Activated CD4-positive, alpha-beta memory T cell treated with anti-CD3 and anti-CD28 coated beads for 36 hours (primary cell): ENCODE results near the gene NOD2. TPM values are rescaled to one million over a fixed set of nuclear protein-coding genes. Genes with fewer than 3 reads are reported as not detected.

Source experiments
- CTCF ChIA-PET: fragments of 350-600 bp; sonication (Branson Sonifier 250); formaldehyde crosslinking; loops from one replicate; lab custom pipeline; 2021; ENCODE audit warnings: antibody characterized with exemption, inconsistent platforms; lab: Charles Lee
- POLR2A ChIA-PET: fragments of 350-600 bp; sonication (Branson Sonifier 250); formaldehyde crosslinking; loops from one replicate; lab custom pipeline; 2021; ENCODE audit warnings: antibody characterized with exemption; lab: Charles Lee
- DNase-seq: peaks from one replicate; pipeline ENCODE4 v3.0.0-alpha.2; 2020
- H3K27ac Mint-ChIP-seq: one replicate; pipeline ENCODE4 v1.8.0; 2021; ENCODE audit warnings: mixed read lengths
- H3K27me3 Mint-ChIP-seq: one replicate; pipeline ENCODE4 v1.8.0; 2021; ENCODE audit warnings: mixed read lengths
- H3K36me3 Mint-ChIP-seq: one replicate; pipeline ENCODE4 v1.8.0; 2021; ENCODE audit warnings: mixed read lengths
- H3K4me1 Mint-ChIP-seq: one replicate; pipeline ENCODE4 v1.8.0; 2021; ENCODE audit warnings: low read depth, mixed read lengths
- H3K4me3 Mint-ChIP-seq: one replicate; pipeline ENCODE4 v1.8.0; 2021; ENCODE audit warnings: mild to moderate bottlenecking, mixed read lengths
- H3K9me3 Mint-ChIP-seq: one replicate; pipeline ENCODE4 v1.8.0; 2021; ENCODE audit warnings: mixed read lengths
- intact Hi-C: fragments of 100-400 bp; cut with micrococcal nuclease; formaldehyde crosslinking; loops from one replicate; pipeline ENCODE4 v1.15.1; 2023
- total RNA-seq, 2 experiments: library from RNA; stranded (reverse); gene quantifications; one replicate each; pipeline ENCODE4 v1.2.3, GENCODE V29; 2021

NOD2 gene
- total RNA-seq, 2 experiments from 2014 or later = 17.9 to 18.7 TPM

- POLR2A ChIA-PET = interaction anchor here (1.1 kb wide), 1 partner anchor 18 kb away, joined by 3 read pairs; no protein-coding TSS in a partner anchor
- no peak overlapping the region for H3K4me3 Mint-ChIP-seq
- peaks cover 44% of the 10 kb centered on the region for H3K4me1 Mint-ChIP-seq
- H3K27ac Mint-ChIP-seq = peak overlapping the region; percentile 12
- H3K27me3 Mint-ChIP-seq = no peaks in the 10 kb centered on the region
- intact Hi-C loops = no loop called here
- CTCF ChIA-PET = interaction anchor here (4.0 kb wide), 1 partner anchor 53 kb away, joined by 17 read pairs; no protein-coding TSS in a partner anchor
- peaks cover 35% of the 10 kb centered on the region for H3K36me3 Mint-ChIP-seq
- no peak for DNase-seq
- peaks cover 8% of the 10 kb centered on the region for H3K9me3 Mint-ChIP-seq
Measured at GRCh38 chr16:50718761-50719400, 25.5 kb downstream of the NOD2 start.

GRCh38 chr16:50719401-50720337 lies 26.3 kb downstream of the NOD2 start:
- POLR2A ChIA-PET = no interaction called here
- DNase-seq = peak; percentile 31

GRCh38 chr16:50721549-50722404 lies 28.4 kb downstream of the NOD2 start:
- DNase-seq = no peak
- ChIA-PET CTCF (interaction anchor here (0.6 to 2.8 kb wide), 4 partner anchors 43 to 352 kb away, joined by 3 to 12 read pairs (median 4); no protein-coding TSS in a partner anchor), POLR2A (no interaction called here)
- peaks cover 55% of the 10 kb centered on the region for H3K36me3 Mint-ChIP-seq
- intact Hi-C loops = no loop called here
- peaks cover 15% of the 10 kb centered on the region for H3K9me3 Mint-ChIP-seq
- H3K4me3 Mint-ChIP-seq = no peak overlapping the region
- H3K27me3 Mint-ChIP-seq = no peaks in the 10 kb centered on the region
- H3K27ac Mint-ChIP-seq = no peak overlapping the region
- H3K4me1 Mint-ChIP-seq = peaks cover 35% of the 10 kb centered on the region

More at GRCh38 chr16:50719401-50720337, 26.3 kb downstream of the NOD2 start:
- H3K4me3 Mint-ChIP-seq = no peak overlapping the region
- intact Hi-C loops = no loop called here
- H3K27ac Mint-ChIP-seq = peak overlapping the region; percentile 51
- peaks cover 43% of the 10 kb centered on the region for H3K36me3 Mint-ChIP-seq
- H3K4me1 Mint-ChIP-seq = peaks cover 42% of the 10 kb centered on the region
- CTCF ChIA-PET = interaction anchor here (0.6 to 4.0 kb wide), 6 partner anchors 10 to 86 kb away, joined by 3 to 17 read pairs (median 4); partner anchors contain the start of gene CYLD
- H3K9me3 Mint-ChIP-seq = peaks cover 15% of the 10 kb centered on the region
- H3K27me3 Mint-ChIP-seq = no peaks in the 10 kb centered on the region

GRCh38 chr16:50722405-50722737 lies 29.0 kb downstream of the NOD2 start:
- no peak for DNase-seq
- POLR2A ChIA-PET = no interaction called here
- Mint-ChIP-seq H3K27me3 (no peaks in the 10 kb centered on the region), H3K36me3 (peaks cover 55% of the 10 kb centered on the region), H3K4me3 (no peak overlapping the region), H3K27ac (no peak overlapping the region), H3K4me1 (peaks cover 32% of the 10 kb centered on the region), H3K9me3 (peaks cover 15% of the 10 kb centered on the region)
- intact Hi-C loops = no loop called here
- CTCF ChIA-PET = interaction anchor here (0.9 to 2.8 kb wide), 3 partner anchors 44 to 84 kb away, joined by 3 to 12 read pairs (median 4); no protein-coding TSS in a partner anchor

- Mint-ChIP-seq H3K4me1 (peaks cover 31% of the 10 kb centered on the region), H3K27me3 (no peaks in the 10 kb centered on the region), H3K27ac (peak overlapping the region; percentile 16), H3K36me3 (peaks cover 56% of the 10 kb centered on the region), H3K4me3 (no peak overlapping the region), H3K9me3 (peaks cover 15% of the 10 kb centered on the region)
- CTCF ChIA-PET = interaction anchor here (0.9 kb wide), 1 partner anchor 58 kb away, joined by 4 read pairs; no protein-coding TSS in a partner anchor
- intact Hi-C loops = no loop called here
- POLR2A ChIA-PET = no interaction called here
- no peak for DNase-seq
Measured at GRCh38 chr16:50722960-50723359, 29.6 kb downstream of the NOD2 start.

- peak overlapping the region; percentile 10 for H3K27ac Mint-ChIP-seq
- H3K4me3 Mint-ChIP-seq = no peak overlapping the region
- peaks cover 15% of the 10 kb centered on the region for H3K9me3 Mint-ChIP-seq
- ChIA-PET CTCF (interaction anchor here (0.8 to 2.1 kb wide), 2 partner anchors 59 to 82 kb away, joined by 4 to 5 read pairs; no protein-coding TSS in a partner anchor), POLR2A (no interaction called here)
- DNase-seq = no peak
- peaks cover 28% of the 10 kb centered on the region for H3K4me1 Mint-ChIP-seq
- intact Hi-C loops = no loop called here
- H3K27me3 Mint-ChIP-seq = no peaks in the 10 kb centered on the region
- H3K36me3 Mint-ChIP-seq = peaks cover 60% of the 10 kb centered on the region
Measured at GRCh38 chr16:50724306-50724705, 30.9 kb downstream of the NOD2 start.

GRCh38 chr16:50731130-50731988 lies 38.0 kb downstream of the NOD2 start:
- peak overlapping the region; percentile 77 for H3K27ac Mint-ChIP-seq
- no peak overlapping the region for H3K4me3 Mint-ChIP-seq
- no peaks in the 10 kb centered on the region for H3K27me3 Mint-ChIP-seq
- intact Hi-C loops = no loop called here
- H3K4me1 Mint-ChIP-seq = peaks cover 34% of the 10 kb centered on the region
- H3K9me3 Mint-ChIP-seq = no peaks in the 10 kb centered on the region
- peaks cover 33% of the 10 kb centered on the region for H3K36me3 Mint-ChIP-seq
- DNase-seq = peak; percentile 36
- ChIA-PET POLR2A (interaction anchor here (0.7 to 1.2 kb wide), 3 partner anchors 10 to 57 kb away, joined by 3 read pairs; partner anchors contain the start of gene CYLD), CTCF (interaction anchor here (1.1 to 2.5 kb wide), 6 partner anchors 13 to 75 kb away, joined by 3 to 9 read pairs (median 4); no protein-coding TSS in a partner anchor)

- no peaks in the 10 kb centered on the region for H3K9me3 Mint-ChIP-seq
- intact Hi-C loops = no loop called here
- peaks cover 43% of the 10 kb centered on the region for H3K4me1 Mint-ChIP-seq
- no peak overlapping the region for H3K4me3 Mint-ChIP-seq
- peak overlapping the region; percentile 8 for H3K27ac Mint-ChIP-seq
- POLR2A ChIA-PET = interaction anchor here (1.2 kb wide), 2 partner anchors 9 to 33 kb away, joined by 3 read pairs; partner anchors contain the start of gene CYLD
- no peak for DNase-seq
- H3K36me3 Mint-ChIP-seq = peaks cover 29% of the 10 kb centered on the region
- CTCF ChIA-PET = interaction anchor here (1.3 to 2.5 kb wide), 4 partner anchors 13 to 74 kb away, joined by 4 to 9 read pairs (median 6); no protein-coding TSS in a partner anchor
- H3K27me3 Mint-ChIP-seq = no peaks in the 10 kb centered on the region
Measured at GRCh38 chr16:50731989-50732832, 38.8 kb downstream of the NOD2 start.

GRCh38 chr16:50733468-50733867 lies 40.1 kb downstream of the NOD2 start:
- Mint-ChIP-seq H3K27me3 (no peaks in the 10 kb centered on the region), H3K27ac (no peak overlapping the region), H3K9me3 (no peaks in the 10 kb centered on the region), H3K4me3 (no peak overlapping the region), H3K4me1 (peaks cover 45% of the 10 kb centered on the region), H3K36me3 (peaks cover 26% of the 10 kb centered on the region)
- DNase-seq = no peak
- ChIA-PET CTCF (interaction anchor here (4.7 kb wide), 1 partner anchor 62 kb away, joined by 16 read pairs; no protein-coding TSS in a partner anchor), POLR2A (no interaction called here)
- intact Hi-C loops = no loop called here
